ENCODE data around the gene CD320. TPM values are rescaled to one million over a fixed set of nuclear protein-coding genes. Genes with fewer than 3 reads are reported as not detected.
"Not testable (repeated sequence)": the region's sequence is repeated elsewhere in the genome, so short reads cannot be mapped to it uniquely, and the experiment has no call there.

Gene CD320
- total and polyA plus RNA-seq, 3 experiments from 2014 or later, result 58.6 to 97.6 (median 93.7) TPM

- ChIA-PET CTCF (interaction anchor here (0.5 to 1.3 kb wide), 2 partner anchors 14 to 45 kb away, joined by 4 to 5 read pairs; no protein-coding TSS in a partner anchor), POLR2A (interaction anchor here (0.6 to 1.0 kb wide), 2 partner anchors 51 to 691 kb away, joined by 4 to 10 read pairs; no protein-coding TSS in a partner anchor)
- Mint-ChIP-seq H3K4me1 (peaks cover 22 to 52% (median 33%) of the 10 kb centered on the region in 3 donors), H3K4me3 (peak overlapping the region; percentile 94 to 98 (median 96)), H3K9me3 (no peaks in the 10 kb centered on the region), H3K27ac (peak overlapping the region; percentile 97 to 100 (median 99)), H3K27me3 (no peaks in the 10 kb centered on the region), H3K36me3 (peaks cover 0 to 44% (median 1%) of the 10 kb centered on the region in 3 donors)
- no peaks in the 10 kb centered on the region for H3K9me3 ChIP-seq (ENCODE audit: low read length)
- H3K27ac ChIP-seq (ENCODE audit: low read depth, low read length), result peak overlapping the region; percentile 95
- peak overlapping the region; percentile 98 for H3K4me3 ChIP-seq (ENCODE audit: low read length)
- peaks cover 33% of the 10 kb centered on the region for H3K4me1 ChIP-seq (ENCODE audit: insufficient read depth, low read length)
- DNase-seq, result no peak
- H3K27me3 ChIP-seq (ENCODE audit: insufficient read depth, low read length, poor library complexity, severe bottlenecking), result no peaks in the 10 kb centered on the region
- peaks cover 6% of the 10 kb centered on the region for H3K36me3 ChIP-seq (ENCODE audit: insufficient read depth, low read length)
These were observed 12.5 kb upstream of the CD320 start for GRCh38 chr19:8320564-8321066.

GRCh38 chr19:8319807-8320520 is 11.8 kb upstream of the CD320 start:
- Mint-ChIP-seq H3K4me3 (peak overlapping the region; percentile 94 to 98 (median 96)), H3K9me3 (no peaks in the 10 kb centered on the region), H3K36me3 (peaks cover 0 to 49% (median 4%) of the 10 kb centered on the region in 3 donors), H3K27me3 (no peaks in the 10 kb centered on the region), H3K27ac (peak overlapping the region; percentile 77 to 100 (median 99)), H3K4me1 (peaks cover 22 to 52% (median 33%) of the 10 kb centered on the region in 3 donors)
- peaks cover 12% of the 10 kb centered on the region for H3K36me3 ChIP-seq (ENCODE audit: insufficient read depth, low read length)
- peak overlapping the region; percentile 95 for H3K27ac ChIP-seq (ENCODE audit: low read depth, low read length)
- H3K27me3 ChIP-seq (ENCODE audit: insufficient read depth, low read length, poor library complexity, severe bottlenecking), result no peaks in the 10 kb centered on the region
- H3K9me3 ChIP-seq (ENCODE audit: low read length), result no peaks in the 10 kb centered on the region
- ChIA-PET CTCF (no interaction called here), POLR2A (interaction anchor here (0.6 kb wide), 1 partner anchor 690 kb away, joined by 10 read pairs; no protein-coding TSS in a partner anchor)
- peak overlapping the region; percentile 98 for H3K4me3 ChIP-seq (ENCODE audit: low read length)
- peaks cover 33% of the 10 kb centered on the region for H3K4me1 ChIP-seq (ENCODE audit: insufficient read depth, low read length)
- DNase-seq, result no peak

GRCh38 chr19:8318835-8319234 is 10.7 kb upstream of the CD320 start:
- H3K4me3 ChIP-seq (ENCODE audit: low read length); H3K27ac ChIP-seq (ENCODE audit: low read depth, low read length); H3K27me3 ChIP-seq (ENCODE audit: insufficient read depth, low read length, poor library complexity, severe bottlenecking); H3K9me3 ChIP-seq (ENCODE audit: low read length); H3K9me3 Mint-ChIP-seq; DNase-seq; H3K27me3 Mint-ChIP-seq; CTCF ChIA-PET: not testable (repeated sequence)
- H3K27ac Mint-ChIP-seq, result peak overlapping the region in 2 of 8 donors; percentile 30 to 75
- POLR2A ChIA-PET, result interaction anchor here (0.6 to 0.7 kb wide), 2 partner anchors 621 to 796 kb away, joined by 3 to 5 read pairs; partner anchors contain the start of gene MCOLN1
- H3K36me3 Mint-ChIP-seq, result peaks cover 0 to 56% (median 4%) of the 10 kb centered on the region in 3 donors
- Histone ChIP-seq H3K4me1 (ENCODE audit: insufficient read depth, low read length) (peaks cover 32% of the 10 kb centered on the region), H3K36me3 (ENCODE audit: insufficient read depth, low read length) (peaks cover 16% of the 10 kb centered on the region)
- H3K4me1 Mint-ChIP-seq, result peaks cover 22 to 51% (median 33%) of the 10 kb centered on the region in 3 donors
- H3K4me3 Mint-ChIP-seq, result peak overlapping the region in 6 of 7 donors; percentile 34 to 84 (median 50)

- POLR2A ChIA-PET, result interaction anchor here (0.6 kb wide), 2 partner anchors 20 to 139 kb away, joined by 3 read pairs; no protein-coding TSS in a partner anchor
These were observed 8.4 kb upstream of the CD320 start for GRCh38 chr19:8316351-8317125.

DNA sequence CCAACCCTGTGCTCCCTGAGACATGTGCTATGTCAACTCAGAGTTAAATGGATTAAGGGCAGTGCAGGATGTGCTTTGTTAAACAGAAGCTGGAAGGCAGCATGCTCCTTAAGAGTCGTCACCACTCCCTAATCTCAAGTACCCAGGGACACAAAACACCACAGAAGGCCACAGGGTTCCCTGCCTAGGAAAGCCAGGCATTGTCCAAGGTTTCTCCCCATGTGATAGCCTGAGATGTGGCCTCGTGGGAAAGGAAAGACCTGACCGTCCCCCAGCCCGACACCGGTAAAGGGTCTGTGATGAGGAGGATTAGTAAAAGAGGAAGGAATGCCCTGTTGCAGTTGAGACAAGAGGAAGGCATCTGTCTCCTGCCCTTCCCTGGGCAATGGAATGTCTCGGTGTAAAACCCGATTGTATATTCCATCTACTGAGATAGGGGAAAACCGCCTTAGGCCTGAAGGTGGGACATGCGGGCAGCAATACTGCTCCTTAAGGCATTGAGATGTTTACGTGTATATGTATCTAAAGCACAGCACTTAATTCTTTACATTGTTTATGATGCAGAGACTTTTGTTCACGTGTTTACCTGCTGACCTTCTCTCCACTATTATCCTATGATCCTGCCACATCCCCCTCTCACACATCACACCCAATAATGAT is 7.0 kb upstream of the CD320 start:
- CTCF ChIA-PET, H3K27ac Mint-ChIP-seq: not testable (repeated sequence)
- peaks cover 11% of the 10 kb centered on the region for H3K36me3 ChIP-seq (ENCODE audit: insufficient read depth, low read length)

More at GRCh38 chr19:8316351-8317125, 8.4 kb upstream of the CD320 start:
- Histone ChIP-seq H3K4me1 (ENCODE audit: insufficient read depth, low read length) (peaks cover 15% of the 10 kb centered on the region), H3K9me3 (ENCODE audit: low read length) (no peaks in the 10 kb centered on the region), H3K27me3 (ENCODE audit: insufficient read depth, low read length, poor library complexity, severe bottlenecking) (no peaks in the 10 kb centered on the region), H3K36me3 (ENCODE audit: insufficient read depth, low read length) (peaks cover 11% of the 10 kb centered on the region), H3K4me3 (ENCODE audit: low read length) (no peak overlapping the region), H3K27ac (ENCODE audit: low read depth, low read length) (no peak overlapping the region)
- CTCF ChIA-PET, result interaction anchor here (0.7 kb wide), 1 partner anchor 70 kb away, joined by 4 read pairs; no protein-coding TSS in a partner anchor
- Mint-ChIP-seq H3K4me3 (no peak overlapping the region), H3K36me3 (peaks cover 0 to 52% (median 4%) of the 10 kb centered on the region in 3 donors), H3K9me3 (no peaks in the 10 kb centered on the region), H3K27ac (no peak overlapping the region), H3K4me1 (peaks cover 9 to 29% (median 18%) of the 10 kb centered on the region in 3 donors), H3K27me3 (no peaks in the 10 kb centered on the region)
- DNase-seq, result no peak

DNA sequence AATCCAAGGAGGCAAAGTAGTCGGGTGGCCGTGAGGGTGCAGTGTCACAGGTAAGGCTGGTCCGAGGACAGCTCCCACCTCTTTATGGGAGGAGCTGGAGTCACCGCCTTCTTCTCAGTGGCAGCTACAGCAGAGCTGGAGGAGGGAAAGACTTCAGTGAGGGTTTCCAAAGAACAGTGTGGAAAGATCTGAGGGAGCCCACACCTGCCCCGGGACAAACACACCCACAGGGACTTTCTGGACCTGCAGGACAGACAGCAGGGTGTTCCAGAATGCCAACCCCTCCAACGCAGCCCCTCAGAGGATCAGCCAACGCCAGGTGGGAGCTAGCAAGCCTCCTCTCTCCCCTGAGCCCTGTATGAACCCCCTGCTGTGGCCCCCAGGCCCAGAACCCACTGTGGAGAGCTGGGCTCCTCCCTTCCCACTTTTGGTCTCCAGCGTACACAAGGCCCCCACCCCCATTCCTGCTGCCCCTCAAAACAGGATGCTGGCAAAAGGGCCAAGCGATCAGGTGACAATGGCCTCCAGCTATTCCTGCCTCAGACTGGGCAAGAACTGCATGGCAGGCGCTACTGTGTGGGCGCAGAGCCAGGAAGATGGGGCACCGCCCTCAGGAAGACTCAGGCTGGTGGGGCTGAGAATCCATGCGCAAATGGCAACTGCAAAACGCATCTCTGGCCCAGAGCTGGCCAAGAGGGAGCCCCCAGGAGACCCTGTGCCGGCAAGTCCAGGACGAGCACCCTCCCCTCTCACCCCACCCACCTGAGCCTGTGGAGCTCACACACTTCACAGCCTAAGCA is 3.5 kb upstream of the CD320 start:
- no peaks in the 10 kb centered on the region for H3K27me3 ChIP-seq (ENCODE audit: insufficient read depth, low read length, poor library complexity, severe bottlenecking)
- ChIA-PET POLR2A (no interaction called here), CTCF (no interaction called here)
- Mint-ChIP-seq H3K9me3 (no peaks in the 10 kb centered on the region), H3K4me3 (no peak overlapping the region), H3K36me3 (peaks cover 0 to 61% (median 4%) of the 10 kb centered on the region in 3 donors), H3K27me3 (no peaks in the 10 kb centered on the region), H3K4me1 (peaks cover 21 to 32% (median 22%) of the 10 kb centered on the region in 3 donors), H3K27ac (peak overlapping the region in 1 of 8 donors; percentile 23)
- H3K27ac ChIP-seq (ENCODE audit: low read depth, low read length), result no peak overlapping the region
- no peak overlapping the region for H3K4me3 ChIP-seq (ENCODE audit: low read length)
- DNase-seq, result peak in 1 of 5 donors; percentile 38
- H3K36me3 ChIP-seq (ENCODE audit: insufficient read depth, low read length), result peaks cover 11% of the 10 kb centered on the region
- H3K4me1 ChIP-seq (ENCODE audit: insufficient read depth, low read length), result peaks cover 21% of the 10 kb centered on the region
- H3K9me3 ChIP-seq (ENCODE audit: low read length), result no peaks in the 10 kb centered on the region

More for the DNA sequence above, 7.0 kb upstream of the CD320 start:
- POLR2A ChIA-PET; H3K9me3 ChIP-seq (ENCODE audit: low read length); H3K4me1 ChIP-seq (ENCODE audit: insufficient read depth, low read length); H3K27me3 ChIP-seq (ENCODE audit: insufficient read depth, low read length, poor library complexity, severe bottlenecking); DNase-seq; H3K9me3 Mint-ChIP-seq; H3K4me3 ChIP-seq (ENCODE audit: low read length); H3K27ac ChIP-seq (ENCODE audit: low read depth, low read length); H3K27me3 Mint-ChIP-seq: not testable (repeated sequence)
- peaks cover 3 to 18% (median 10%) of the 10 kb centered on the region in 3 donors for H3K4me1 Mint-ChIP-seq
- H3K36me3 Mint-ChIP-seq, result peaks cover 0 to 53% (median 4%) of the 10 kb centered on the region in 3 donors
- peak overlapping the region in 1 of 7 donors; percentile 60 for H3K4me3 Mint-ChIP-seq

Measured in CD8-positive, alpha-beta memory T cell (primary cell).